ENCODE results near the gene ABHD17B. TPM values are rescaled to one million over a fixed set of nuclear protein-coding genes. Genes with fewer than 3 reads are reported as not detected.

ABHD17B gene
- total and polyA plus RNA-seq, 8 donors: 1.9 to 9.7 (median 5.3) TPM

GRCh38 chr9:71941060-71941568 is 30.1 kb upstream of the ABHD17B start:
- no peak for DNase-seq
- no peaks in the 10 kb centered on the region for H3K27me3 ChIP-seq
- H3K27ac ChIP-seq: no peak overlapping the region
- no peak for ATAC-seq
- H3K4me1 ChIP-seq: no peaks in the 10 kb centered on the region
- no peak overlapping the region for H3K4me3 ChIP-seq
- no peak for FAIRE-seq
- WGBS, 2 donors: 92 to 96% methylated on average over 2 of the region's 2 CpGs
- TF ChIP-seq, protein P1, sequence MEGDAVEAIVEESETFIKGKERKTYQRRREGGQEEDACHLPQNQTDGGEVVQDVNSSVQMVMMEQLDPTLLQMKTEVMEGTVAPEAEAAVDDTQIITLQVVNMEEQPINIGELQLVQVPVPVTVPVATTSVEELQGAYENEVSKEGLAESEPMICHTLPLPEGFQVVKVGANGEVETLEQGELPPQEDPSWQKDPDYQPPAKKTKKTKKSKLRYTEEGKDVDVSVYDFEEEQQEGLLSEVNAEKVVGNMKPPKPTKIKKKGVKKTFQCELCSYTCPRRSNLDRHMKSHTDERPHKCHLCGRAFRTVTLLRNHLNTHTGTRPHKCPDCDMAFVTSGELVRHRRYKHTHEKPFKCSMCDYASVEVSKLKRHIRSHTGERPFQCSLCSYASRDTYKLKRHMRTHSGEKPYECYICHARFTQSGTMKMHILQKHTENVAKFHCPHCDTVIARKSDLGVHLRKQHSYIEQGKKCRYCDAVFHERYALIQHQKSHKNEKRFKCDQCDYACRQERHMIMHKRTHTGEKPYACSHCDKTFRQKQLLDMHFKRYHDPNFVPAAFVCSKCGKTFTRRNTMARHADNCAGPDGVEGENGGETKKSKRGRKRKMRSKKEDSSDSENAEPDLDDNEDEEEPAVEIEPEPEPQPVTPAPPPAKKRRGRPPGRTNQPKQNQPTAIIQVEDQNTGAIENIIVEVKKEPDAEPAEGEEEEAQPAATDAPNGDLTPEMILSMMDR (IDR thresholded peaks at IDR 0.05): no peak
- H3K9me3 ChIP-seq: no peaks in the 10 kb centered on the region
- intact Hi-C loops (cut with DNase I): no loop called here
- H3K36me3 ChIP-seq: no peaks in the 10 kb centered on the region

DNA sequence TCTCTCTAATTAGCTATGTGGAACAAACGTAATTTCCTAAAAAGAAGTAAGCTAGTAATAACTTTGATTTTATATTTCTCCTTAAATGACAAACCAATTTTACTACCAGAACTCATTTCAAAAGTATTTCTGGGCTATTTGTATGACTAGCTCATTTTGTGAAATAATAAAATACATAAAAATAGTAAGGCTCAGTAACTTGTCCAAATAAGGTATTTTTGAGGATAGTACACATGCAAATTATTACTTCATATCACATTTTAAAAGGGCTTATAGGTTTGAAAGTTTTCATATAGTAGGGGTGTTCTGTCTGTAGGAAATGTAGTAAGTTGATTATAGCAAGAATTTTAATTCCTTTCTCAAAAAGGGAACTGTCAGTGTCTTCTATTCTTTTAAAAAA is 26.9 kb upstream of the ABHD17B start:
- Histone ChIP-seq H3K27me3 (no peaks in the 10 kb centered on the region), H3K9me3 (no peaks in the 10 kb centered on the region), H3K36me3 (no peaks in the 10 kb centered on the region), H3K4me1 (no peaks in the 10 kb centered on the region), H3K27ac (no peak overlapping the region), H3K4me3 (no peak overlapping the region)
- intact Hi-C loops (cut with DNase I): no loop called here
- TF ChIP-seq, protein P1 (IDR thresholded peaks at IDR 0.05): no peak
- DNase-seq (no peak), ATAC-seq (no peak), FAIRE-seq (peak; percentile 39)
- 80 to 90% methylated on average over 1 of the region's 1 CpG for WGBS, 2 donors

- H3K36me3 ChIP-seq: no peaks in the 10 kb centered on the region
- FAIRE-seq: no peak
- 47 to 48% methylated on average over 4 of the region's 4 CpGs for WGBS, 2 donors
- ATAC-seq: no peak
- H3K9me3 ChIP-seq: no peaks in the 10 kb centered on the region
- no peaks in the 10 kb centered on the region for H3K4me1 ChIP-seq
- TF ChIP-seq, protein P1 (IDR thresholded peaks at IDR 0.05): no peak
- no peak overlapping the region for H3K27ac ChIP-seq
- H3K27me3 ChIP-seq: no peaks in the 10 kb centered on the region
- intact Hi-C loops (cut with DNase I): no loop called here
- no peak for DNase-seq
- no peak overlapping the region for H3K4me3 ChIP-seq
Measured at GRCh38 chr9:71937070-71937625, 26.2 kb upstream of the ABHD17B start.

GRCh38 chr9:71936066-71936465 is 25.1 kb upstream of the ABHD17B start:
- FAIRE-seq: no peak
- WGBS, 2 donors: 61 to 78% methylated on average over 1 of the region's 1 CpG
- no peak for ATAC-seq

DNA sequence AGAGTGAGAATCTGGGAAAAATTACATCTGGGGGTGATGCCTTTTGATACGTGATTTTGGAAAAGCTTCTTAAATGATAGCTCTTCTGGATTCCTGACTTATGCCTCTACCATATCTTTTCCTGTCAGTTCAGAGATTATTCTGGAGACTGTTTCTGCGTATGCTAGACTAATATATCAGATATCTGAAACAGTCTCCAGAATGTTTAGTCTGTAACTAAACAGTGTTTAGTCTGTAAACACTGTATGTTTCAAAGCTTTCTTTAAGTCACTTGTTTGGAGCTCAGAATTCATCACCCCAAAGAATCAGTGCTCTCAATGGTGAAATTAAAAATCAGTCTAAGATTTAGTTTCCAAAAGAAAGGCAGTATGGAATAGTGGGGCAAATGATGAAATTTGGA is 20.2 kb upstream of the ABHD17B start:
- Histone ChIP-seq H3K36me3 (no peaks in the 10 kb centered on the region), H3K27ac (no peak overlapping the region), H3K9me3 (no peaks in the 10 kb centered on the region), H3K27me3 (no peaks in the 10 kb centered on the region), H3K4me1 (peaks cover 0 to 4% (median 0%) of the 10 kb centered on the region in 3 donors), H3K4me3 (no peak overlapping the region)
- intact Hi-C loops (cut with DNase I): no loop called here
- TF ChIP-seq, protein P1 (IDR thresholded peaks at IDR 0.05): no peak
- FAIRE-seq (no peak), ATAC-seq (no peak), DNase-seq (no peak)
- 38 to 43% methylated on average over 2 of the region's 2 CpGs for whole genome bisulfite sequencing, 2 donors

More at GRCh38 chr9:71936066-71936465, 25.1 kb upstream of the ABHD17B start:
- Histone ChIP-seq H3K36me3 (no peaks in the 10 kb centered on the region), H3K4me1 (peaks cover 0 to 4% (median 0%) of the 10 kb centered on the region in 3 donors), H3K27me3 (no peaks in the 10 kb centered on the region), H3K4me3 (no peak overlapping the region), H3K27ac (no peak overlapping the region), H3K9me3 (no peaks in the 10 kb centered on the region)
- intact Hi-C loops (cut with DNase I): no loop called here
- TF ChIP-seq, protein P1 (IDR thresholded peaks at IDR 0.05): no peak
- no peak for DNase-seq

All from pancreas (tissue), 10 donors.